Lung (tissue), 16 donors: ENCODE measurements around the gene CNGA1. TPM values are rescaled to one million over a fixed set of nuclear protein-coding genes. Genes with fewer than 3 reads are reported as not detected.

Experiments
- ATAC-seq: fragments of 200-7000 bp; cut with Tn5 transposase; one replicate; pipeline ENCODE4 v1.9.1; 2020; ENCODE audit warnings: moderate number of reproducible peaks; ENCODE audit not compliant: insufficient read depth, low FRiP score
- DNase-seq, 3 donors: peaks; one replicate each; pipeline ENCODE4 v3.0.0-alpha.2; 2013 to 2017
- H3K27ac ChIP-seq, 2 donors: one replicate each; pipeline ENCODE4 v1.5.1; 2013; ENCODE audit warnings: mild to moderate bottlenecking in 2 of 2, moderate library complexity in 2 of 2, control low read depth in 1 of 2, inconsistent platforms in 1 of 2, low read depth in 1 of 2, low read length in 1 of 2
- H3K27me3 ChIP-seq, 3 donors: one replicate each; pipeline ENCODE4 v1.5.1; 2013; ENCODE audit warnings: low read length in 2 of 3; ENCODE audit not compliant: control insufficient read depth in 3 of 3, insufficient read depth in 3 of 3
- H3K36me3 ChIP-seq, 4 donors: one replicate each; pipeline ENCODE4 v1.5.1; 2013; ENCODE audit warnings: low read length in 4 of 4, mild to moderate bottlenecking in 1 of 4, moderate library complexity in 1 of 4; ENCODE audit not compliant: control insufficient read depth in 4 of 4, insufficient read depth in 4 of 4
- H3K4me1 ChIP-seq, 5 donors: one replicate each; pipeline ENCODE4 v1.5.1; 2013; ENCODE audit warnings: low read length in 5 of 5, mild to moderate bottlenecking in 2 of 5, moderate library complexity in 1 of 5; ENCODE audit not compliant: control insufficient read depth in 5 of 5, insufficient read depth in 5 of 5
- H3K4me3 ChIP-seq: one replicate; pipeline ENCODE4 v1.5.1; 2013; ENCODE audit warnings: mild to moderate bottlenecking, control low read depth, moderate library complexity
- H3K9ac ChIP-seq, 2 donors: one replicate each; pipeline ENCODE4 v1.5.1; 2013; ENCODE audit warnings: low read length in 2 of 2, control low read depth in 1 of 2; ENCODE audit not compliant: insufficient read depth in 1 of 2
- H3K9me3 ChIP-seq, 4 donors: one replicate each; pipeline ENCODE4 v1.5.1; 2013; ENCODE audit warnings: low read length in 3 of 4, mild to moderate bottlenecking in 1 of 4, moderate library complexity in 1 of 4; ENCODE audit not compliant: control insufficient read depth in 4 of 4, insufficient read depth in 3 of 4
- whole genome bisulfite sequencing, 2 donors: extraction: QIAGEN DNeasy Blood & Tissue Kit; methylation state at CpG; one replicate each; pipeline ENCODE4 v1.1.7; 2013; 5-methylcytosine and 5-hydroxymethylcytosine counted together
- long read RNA-seq, 5 donors: transcript quantifications; one replicate each; lab custom pipeline, GENCODE V29; 2026
- polyA plus RNA-seq, 2 donors: library from polyadenylated mRNA; stranded (reverse); fragments of 200-250 nt; gene quantifications; one replicate each; pipeline ENCODE4 v1.2.1, GENCODE V29; 2013
- total RNA-seq, 2 donors: library from RNA; depleted of rRNA in 1 of 2; stranded (reverse); fragments of >200 nt in 1 of 2; gene quantifications; one replicate each; pipeline ENCODE4 v1.2.1, GENCODE V29; 2014 to 2021
- TF ChIP-seq, protein P1 (sequence below): IDR thresholded peaks from 2 replicates; pipeline ENCODE4 v1.5.1; 2012; ENCODE audit warnings: mild to moderate bottlenecking; ENCODE audit errors: control extremely low read depth, extremely low read depth
- donor health status: control.
- donor health status: control.
- donor health status: Bipolar disorder and iron deficiency.
- donor health status: healthy.
- donor health status: DM: yes; HTN: yes; CAD: no.

The CNGA1 gene
- under 1 TPM; 0.06 to 0.48 TPM for total RNA-seq
- polyA plus RNA-seq = under 1 TPM; 0.14 TPM
- long read RNA-seq, donor 1 = 0 reads
- long read RNA-seq, donor 2 = 0 reads
- long read RNA-seq, donor 3 = 0 reads
- long read RNA-seq, donor 4 = 0 reads
- long read RNA-seq, donor 5 = 0 reads

DNA sequence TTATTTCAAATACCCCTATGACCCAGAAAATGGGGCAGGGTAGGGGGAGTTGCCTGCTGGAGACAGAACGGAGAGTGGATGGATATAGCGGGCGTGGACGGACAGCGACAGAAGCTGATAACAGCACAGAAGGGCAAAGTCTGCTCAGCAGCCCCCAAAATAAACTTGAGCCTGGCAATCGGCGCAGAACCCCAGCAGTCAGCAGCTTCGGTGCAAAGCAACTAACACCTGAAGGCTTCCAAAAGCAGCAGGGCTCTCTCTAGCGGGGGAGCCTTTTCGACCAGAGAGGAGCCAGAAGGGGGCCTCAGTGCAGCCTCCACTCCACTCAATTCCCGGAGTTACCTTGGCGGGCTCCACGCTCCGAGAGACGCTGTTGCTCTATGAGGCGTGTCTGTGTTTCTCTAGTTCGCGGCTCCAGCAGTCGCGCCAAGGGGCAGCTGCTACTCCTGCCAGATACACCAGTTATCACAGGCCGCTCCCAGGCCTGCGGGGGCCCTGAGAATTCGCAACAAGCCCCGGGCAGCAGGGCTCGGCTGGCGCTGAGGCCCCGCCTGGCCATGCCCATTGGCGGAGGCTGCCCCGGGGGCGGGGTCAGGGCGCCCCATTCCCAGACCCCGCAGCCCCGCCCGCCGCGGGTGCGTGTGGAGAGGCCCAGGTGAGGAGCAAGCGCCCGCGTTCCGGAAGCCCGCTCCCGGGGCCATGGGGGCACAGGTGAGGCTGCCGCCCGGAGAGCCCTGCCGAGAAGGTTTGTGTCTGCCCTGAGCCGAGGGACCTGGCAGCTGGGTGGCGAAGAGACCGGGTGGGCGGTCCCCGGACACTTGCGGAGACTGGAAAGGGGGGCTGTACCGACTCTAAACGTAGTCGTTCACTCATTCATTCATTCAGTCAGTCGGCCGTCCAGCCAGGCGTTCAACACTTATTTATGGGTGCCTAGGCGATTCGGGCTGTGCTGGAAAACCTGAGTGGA lies at the start of gene CNGA1, which contains the start of gene NIPAL1:
CNGA1 (minus strand) TSS at position 541 of the 967 bp plus-strand sequence. CDS start 63,992 bp downstream, outside the sequence.
NIPAL1 (plus strand) TSS at position 632 of the 967 bp plus-strand sequence; CDS start at position 700, 68 bp downstream.
- H3K9ac ChIP-seq = peak within 1 kb of the TSS; percentile 58 to 87
- peaks cover 0 to 8% (median 3%) of the 10 kb centered on the region in 3 donors for H3K27me3 ChIP-seq
- DNase-seq (peak; percentile 75 to 81 (median 76)), ATAC-seq (peak; percentile 94)
- H3K36me3 ChIP-seq = no peaks in the 10 kb centered on the region
- peaks cover 0 to 9% (median 0%) of the 10 kb centered on the region in 5 donors for H3K4me1 ChIP-seq
- 3 to 4% methylated on average over 59 to 60 of the region's 60 CpGs for WGBS, 2 donors
- peaks cover 0 to 1% (median 0%) of the 10 kb centered on the region in 4 donors for H3K9me3 ChIP-seq
- TF ChIP-seq, protein P1, sequence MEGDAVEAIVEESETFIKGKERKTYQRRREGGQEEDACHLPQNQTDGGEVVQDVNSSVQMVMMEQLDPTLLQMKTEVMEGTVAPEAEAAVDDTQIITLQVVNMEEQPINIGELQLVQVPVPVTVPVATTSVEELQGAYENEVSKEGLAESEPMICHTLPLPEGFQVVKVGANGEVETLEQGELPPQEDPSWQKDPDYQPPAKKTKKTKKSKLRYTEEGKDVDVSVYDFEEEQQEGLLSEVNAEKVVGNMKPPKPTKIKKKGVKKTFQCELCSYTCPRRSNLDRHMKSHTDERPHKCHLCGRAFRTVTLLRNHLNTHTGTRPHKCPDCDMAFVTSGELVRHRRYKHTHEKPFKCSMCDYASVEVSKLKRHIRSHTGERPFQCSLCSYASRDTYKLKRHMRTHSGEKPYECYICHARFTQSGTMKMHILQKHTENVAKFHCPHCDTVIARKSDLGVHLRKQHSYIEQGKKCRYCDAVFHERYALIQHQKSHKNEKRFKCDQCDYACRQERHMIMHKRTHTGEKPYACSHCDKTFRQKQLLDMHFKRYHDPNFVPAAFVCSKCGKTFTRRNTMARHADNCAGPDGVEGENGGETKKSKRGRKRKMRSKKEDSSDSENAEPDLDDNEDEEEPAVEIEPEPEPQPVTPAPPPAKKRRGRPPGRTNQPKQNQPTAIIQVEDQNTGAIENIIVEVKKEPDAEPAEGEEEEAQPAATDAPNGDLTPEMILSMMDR = no peak
- H3K27ac ChIP-seq = peak within 1 kb of the TSS; percentile 11 to 68
- peak within 1 kb of the TSS; percentile 42 for H3K4me3 ChIP-seq

DNA sequence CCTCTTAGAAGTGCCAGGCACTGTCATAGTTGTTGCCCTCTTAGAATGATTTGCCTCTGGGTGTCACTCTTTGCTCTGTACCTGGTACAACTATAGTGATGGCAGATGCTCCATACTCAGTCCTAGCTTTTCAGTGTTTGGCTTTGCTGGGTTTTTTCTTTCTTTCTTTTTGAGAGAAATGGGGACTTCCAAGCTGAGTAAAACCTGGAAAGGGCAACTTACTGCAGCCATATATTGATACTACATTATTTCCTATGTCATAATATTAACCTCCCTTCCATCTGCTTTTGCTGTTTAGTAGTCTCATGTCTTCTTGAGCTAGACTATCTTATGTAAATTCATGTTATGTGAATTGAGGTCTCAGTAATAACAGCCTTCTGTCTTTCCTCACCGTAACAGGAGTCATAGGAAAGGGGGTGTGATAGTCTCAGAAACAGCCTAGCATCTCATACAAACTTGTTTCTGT lies 49.1 kb upstream of the CNGA1 start:
- no peaks in the 10 kb centered on the region for H3K36me3 ChIP-seq
- 90 to 95% methylated on average over 1 of the region's 1 CpG for WGBS, 2 donors
- ATAC-seq = no peak

DNA sequence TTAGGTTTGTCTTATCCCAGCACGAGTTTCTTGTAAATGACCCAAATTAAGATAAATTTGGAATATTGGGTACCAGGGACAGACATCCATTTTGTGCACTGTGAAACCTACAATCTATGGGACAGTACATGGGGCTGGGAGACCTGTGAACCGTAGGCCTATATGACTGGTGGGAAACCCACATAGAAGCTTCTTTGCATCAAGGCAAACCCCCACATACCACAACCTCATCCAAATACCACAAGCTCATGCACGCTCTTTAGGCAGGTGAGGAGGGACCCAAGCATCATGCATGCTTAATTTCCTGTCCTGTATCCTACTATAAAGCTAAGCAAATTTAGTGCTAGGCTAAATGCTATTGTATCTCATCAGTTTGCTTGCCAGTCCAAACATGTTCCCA lies 47.9 kb upstream of the CNGA1 start:
- no peak for DNase-seq
- Histone ChIP-seq H3K4me1 (no peaks in the 10 kb centered on the region), H3K4me3 (no peak overlapping the region), H3K9me3 (no peaks in the 10 kb centered on the region), H3K9ac (no peak overlapping the region), H3K36me3 (no peaks in the 10 kb centered on the region), H3K27me3 (no peaks in the 10 kb centered on the region), H3K27ac (no peak overlapping the region)
- ATAC-seq = no peak
- 87 to 93% methylated on average over 3 of the region's 3 CpGs for WGBS, 2 donors
- TF ChIP-seq, protein P1 = no peak

More for the DNA sequence above, 49.1 kb upstream of the CNGA1 start:
- H3K27ac ChIP-seq = no peak overlapping the region
- no peaks in the 10 kb centered on the region for H3K27me3 ChIP-seq
- TF ChIP-seq, protein P1 = no peak
- H3K9me3 ChIP-seq = no peaks in the 10 kb centered on the region
- H3K4me1 ChIP-seq = no peaks in the 10 kb centered on the region
- H3K4me3 ChIP-seq = no peak overlapping the region
- no peak overlapping the region for H3K9ac ChIP-seq
- DNase-seq = no peak
